HepG2 (cell line): Measurements from ENCODE around the gene SLC7A10.
"Not testable (repeated sequence)": the region's sequence is repeated elsewhere in the genome, so short reads cannot be mapped to it uniquely, and the experiment has no call there.

Experiments used
- CBX1 ChIP-seq: IDR thresholded peaks from one replicate; pipeline ENCODE4 v1.6.1; 2016; ENCODE audit warnings: antibody characterized with exemption, low read depth
- ETV6 ChIP-seq: sonication (generic); formaldehyde crosslinking; conservative IDR thresholded peaks from 2 replicates; pipeline ENCODE4 v1.4.0; 2020; ENCODE audit warnings: missing genetic modification reagents
- GTF2F1 ChIP-seq: fragments of 150-350 bp; IDR thresholded peaks from 2 replicates; pipeline ENCODE4 v1.6.1; 2014; ENCODE audit warnings: low read length
- HCFC1 ChIP-seq: fragments of 150-350 bp; IDR thresholded peaks from 2 replicates; pipeline ENCODE4 v1.6.1; 2014; ENCODE audit warnings: low read depth, low read length
- HMGA1 ChIP-seq: sonication (generic); formaldehyde crosslinking; conservative IDR thresholded peaks from 2 replicates; pipeline ENCODE4 v1.4.0; 2020; ENCODE audit warnings: missing genetic modification reagents
- RAD21 ChIP-seq: fragments of 450-650 bp; formaldehyde crosslinking; IDR thresholded peaks from 2 replicates; pipeline ENCODE4 v1.5.0; 2020; ENCODE audit warnings: mild to moderate bottlenecking
- RBM22 ChIP-seq: fragments of 200-400 bp; formaldehyde crosslinking; optimal IDR thresholded peaks from 2 replicates; pipeline ENCODE3; 2017; ENCODE audit warnings: mild to moderate bottlenecking, low read length, moderate library complexity
- ZNF567 ChIP-seq: sonication (generic); formaldehyde crosslinking; IDR thresholded peaks from 2 replicates; pipeline ENCODE4 v1.8.1; 2023; ENCODE audit warnings: mild to moderate bottlenecking, missing genetic modification reagents, borderline replicate concordance
- TF ChIP-seq, protein P1 (sequence below): sonication (generic); formaldehyde crosslinking; IDR thresholded peaks from 2 replicates; pipeline ENCODE4 v1.5.0; 2020; ENCODE audit warnings: mild to moderate bottlenecking, missing genetic modification reagents, moderate library complexity
- TF ChIP-seq, protein P2 (sequence below): IDR thresholded peaks from 2 replicates; pipeline ENCODE4 v1.6.1; 2012; ENCODE audit warnings: inconsistent platforms

DNA sequence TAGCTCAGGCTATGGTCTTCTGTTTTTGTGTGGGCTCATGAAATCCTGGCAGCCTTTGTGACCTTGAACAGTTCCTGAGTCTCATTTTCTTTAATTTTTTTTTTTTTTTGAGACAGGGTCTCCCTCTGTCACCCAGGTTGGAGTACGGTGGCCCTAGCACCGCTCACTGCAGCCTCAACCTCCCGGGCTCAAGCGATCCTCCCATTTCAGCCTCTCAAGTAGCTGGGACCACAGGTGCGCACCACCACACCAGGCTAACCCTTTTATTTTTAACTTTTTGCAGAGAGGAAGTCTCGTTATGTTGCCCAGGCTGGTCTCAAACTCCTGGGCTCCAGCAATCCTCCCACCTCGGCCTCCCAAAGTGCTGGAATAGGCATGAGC is 15.8 kb downstream of the SLC7A10 start:
- not testable (repeated sequence) for TF ChIP-seq RBM22; ZNF567 (CRISPR knock-in tag); ETV6 (CRISPR knock-in tag); CBX1; HMGA1; RAD21 (CRISPR knock-in tag); HCFC1; GTF2F1
- TF ChIP-seq, protein P1, sequence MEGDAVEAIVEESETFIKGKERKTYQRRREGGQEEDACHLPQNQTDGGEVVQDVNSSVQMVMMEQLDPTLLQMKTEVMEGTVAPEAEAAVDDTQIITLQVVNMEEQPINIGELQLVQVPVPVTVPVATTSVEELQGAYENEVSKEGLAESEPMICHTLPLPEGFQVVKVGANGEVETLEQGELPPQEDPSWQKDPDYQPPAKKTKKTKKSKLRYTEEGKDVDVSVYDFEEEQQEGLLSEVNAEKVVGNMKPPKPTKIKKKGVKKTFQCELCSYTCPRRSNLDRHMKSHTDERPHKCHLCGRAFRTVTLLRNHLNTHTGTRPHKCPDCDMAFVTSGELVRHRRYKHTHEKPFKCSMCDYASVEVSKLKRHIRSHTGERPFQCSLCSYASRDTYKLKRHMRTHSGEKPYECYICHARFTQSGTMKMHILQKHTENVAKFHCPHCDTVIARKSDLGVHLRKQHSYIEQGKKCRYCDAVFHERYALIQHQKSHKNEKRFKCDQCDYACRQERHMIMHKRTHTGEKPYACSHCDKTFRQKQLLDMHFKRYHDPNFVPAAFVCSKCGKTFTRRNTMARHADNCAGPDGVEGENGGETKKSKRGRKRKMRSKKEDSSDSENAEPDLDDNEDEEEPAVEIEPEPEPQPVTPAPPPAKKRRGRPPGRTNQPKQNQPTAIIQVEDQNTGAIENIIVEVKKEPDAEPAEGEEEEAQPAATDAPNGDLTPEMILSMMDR (CRISPR knock-in tag): not testable (repeated sequence)
- TF ChIP-seq, protein P2, sequence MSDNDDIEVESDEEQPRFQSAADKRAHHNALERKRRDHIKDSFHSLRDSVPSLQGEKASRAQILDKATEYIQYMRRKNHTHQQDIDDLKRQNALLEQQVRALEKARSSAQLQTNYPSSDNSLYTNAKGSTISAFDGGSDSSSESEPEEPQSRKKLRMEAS: not testable (repeated sequence)
